Activated CD4-positive, alpha-beta T cell treated with anti-CD3 and anti-CD28 coated beads for 36 hours (primary cell): ENCODE results near the gene VAMP1. TPM values are rescaled to one million over a fixed set of nuclear protein-coding genes. Genes with fewer than 3 reads are reported as not detected.

ENCODE experiments used
- ATAC-seq: fragments of 200-7000 bp; cut with Tn5 transposase; one replicate; pipeline ENCODE4 v1.10.0; 2021; ENCODE audit warnings: mild to moderate bottlenecking, moderate library complexity
- CTCF ChIA-PET: fragments of 350-600 bp; sonication (Branson Sonifier 250); formaldehyde crosslinking; loops from one replicate; lab custom pipeline; 2021; ENCODE audit warnings: antibody characterized with exemption; lab: Charles Lee
- POLR2A ChIA-PET: fragments of 350-600 bp; sonication (Branson Sonifier 250); formaldehyde crosslinking; loops from one replicate; lab custom pipeline; 2021; ENCODE audit warnings: antibody characterized with exemption, inconsistent platforms; lab: Charles Lee
- DNase-seq: peaks from one replicate; pipeline ENCODE4 v3.0.0-alpha.2; 2020
- H3K27ac Mint-ChIP-seq: one replicate; pipeline ENCODE4 v1.8.0; 2021; ENCODE audit warnings: mixed read lengths
- H3K27me3 Mint-ChIP-seq: one replicate; pipeline ENCODE4 v1.8.0; 2021; ENCODE audit warnings: mixed read lengths
- H3K36me3 Mint-ChIP-seq: one replicate; pipeline ENCODE4 v1.8.0; 2021; ENCODE audit warnings: low read depth, mixed read lengths
- H3K4me1 Mint-ChIP-seq: one replicate; pipeline ENCODE4 v1.8.0; 2021; ENCODE audit warnings: mixed read lengths
- H3K4me3 Mint-ChIP-seq: one replicate; pipeline ENCODE4 v1.8.0; 2021; ENCODE audit warnings: mild to moderate bottlenecking, moderate library complexity, mixed read lengths
- H3K9me3 Mint-ChIP-seq: one replicate; pipeline ENCODE4 v1.8.0; 2021; ENCODE audit warnings: low read depth, mixed read lengths
- intact Hi-C, 2 experiments: fragments of 100-400 bp; cut with DNase I in 1 of 2; cut with micrococcal nuclease in 1 of 2; formaldehyde crosslinking; loops; one replicate each; pipeline versions ENCODE4 v1.14.2 to v1.15.1; 2022 to 2024; cut with DNase I, micrococcal nuclease
- total RNA-seq, 2 experiments: library from RNA; stranded (reverse); gene quantifications; one replicate each; pipeline ENCODE4 v1.2.3, GENCODE V29; 2021

Gene VAMP1
- total RNA-seq, 2 experiments from 2014 or later: 34.5 to 52.3 TPM

GRCh38 chr12:6426882-6427671 is 43.4 kb downstream of the VAMP1 start:
- Mint-ChIP-seq H3K4me1 (peaks cover 72% of the 10 kb centered on the region), H3K36me3 (no peaks in the 10 kb centered on the region)
- peak; percentile 98 for DNase-seq

DNA sequence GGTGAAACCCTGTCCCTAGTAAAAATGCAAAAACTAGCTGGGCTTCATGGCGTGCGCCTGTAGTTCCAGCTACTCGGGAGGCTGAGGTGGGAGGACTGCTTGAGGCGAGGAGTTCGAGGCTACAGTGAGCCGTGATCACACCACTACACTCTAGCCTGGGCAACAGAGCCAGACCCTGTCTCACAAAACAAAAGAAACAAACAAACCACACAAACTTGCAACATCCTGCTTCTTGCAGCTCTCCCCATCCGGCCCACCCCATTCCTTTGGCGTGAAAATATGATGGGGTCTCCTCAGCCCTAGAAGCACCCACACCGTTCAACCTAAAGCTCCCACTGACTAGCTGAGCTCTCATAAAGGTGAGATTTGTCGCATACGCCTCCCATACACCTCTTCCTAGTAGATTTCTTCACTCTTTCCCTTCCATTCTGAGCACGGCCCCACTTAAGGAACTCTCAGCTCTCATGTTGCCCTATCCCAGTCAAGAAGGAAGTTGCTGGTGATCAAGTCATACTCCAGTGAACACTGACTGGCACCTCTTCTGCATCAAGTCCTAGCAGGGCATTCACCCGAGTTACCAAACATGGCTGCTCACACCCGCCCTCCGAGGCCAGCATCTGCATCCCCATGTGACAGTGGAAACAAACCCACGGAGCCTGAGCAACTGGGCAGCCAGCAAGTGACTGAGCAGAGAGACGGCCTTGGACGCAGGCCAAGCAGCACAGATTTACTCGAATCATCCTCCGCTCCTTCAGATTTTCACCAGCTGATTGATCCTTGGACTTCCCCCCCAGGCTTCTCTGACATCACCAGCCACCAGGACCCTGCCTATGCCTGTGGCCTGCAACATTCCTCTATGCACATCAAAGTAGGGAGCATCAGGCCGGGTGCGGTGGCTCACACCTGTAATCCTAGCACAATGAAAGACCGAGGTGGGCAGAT is 44.6 kb downstream of the VAMP1 start:
- Mint-ChIP-seq H3K9me3 (no peaks in the 10 kb centered on the region), H3K36me3 (no peaks in the 10 kb centered on the region), H3K27me3 (no peaks in the 10 kb centered on the region), H3K27ac (peak overlapping the region; percentile 92), H3K4me1 (peaks cover 65% of the 10 kb centered on the region), H3K4me3 (peak overlapping the region; percentile 81)
- DNase-seq (peak; percentile 67), ATAC-seq (no peak)
- intact Hi-C loops: loop anchor here (2.0 kb wide), 2 partner anchors 27 to 89 kb away; partner anchors contain the start of gene TAPBPL (in 1 of the 2)
- POLR2A ChIA-PET: interaction anchor here (0.7 to 3.4 kb wide), 11 partner anchors 26 to 108 kb away, joined by 3 to 13 read pairs (median 4); partner anchors contain the start of genes TAPBPL and VAMP1
- CTCF ChIA-PET: interaction anchor here (0.6 to 7.8 kb wide), 16 partner anchors 19 to 355 kb away, joined by 3 to 200 read pairs (median 6); partner anchors contain the start of genes CD27, GAPDH, MRPL51 and TAPBPL

More at GRCh38 chr12:6426882-6427671, 43.4 kb downstream of the VAMP1 start:
- CTCF ChIA-PET: interaction anchor here (0.6 to 7.8 kb wide), 14 partner anchors 9 to 354 kb away, joined by 3 to 200 read pairs (median 4); partner anchors contain the start of genes GAPDH and VAMP1
- Mint-ChIP-seq H3K27me3 (no peaks in the 10 kb centered on the region), H3K4me3 (peak overlapping the region; percentile 81), H3K27ac (peak overlapping the region; percentile 92), H3K9me3 (no peaks in the 10 kb centered on the region)
- POLR2A ChIA-PET: interaction anchor here (0.6 to 3.4 kb wide), 7 partner anchors 9 to 107 kb away, joined by 3 to 13 read pairs (median 7); partner anchors contain the start of genes TAPBPL and VAMP1
- peak; percentile 80 for ATAC-seq
- intact Hi-C loops: loop anchor here (1.0 to 2.0 kb wide), 9 partner anchors 16 to 180 kb away; partner anchors contain the start of genes GAPDH (in 2 of the 2), CHD4 (in 1 of the 2), MRPL51 (in 1 of the 2) and TAPBPL (in 1 of the 2)

GRCh38 chr12:6424866-6425265 is 45.6 kb downstream of the VAMP1 start:
- ChIA-PET CTCF (interaction anchor here (0.8 to 7.8 kb wide), 17 partner anchors 10 to 283 kb away, joined by 3 to 200 read pairs (median 6); partner anchors contain the start of genes CD27, GAPDH, MRPL51 and TAPBPL), POLR2A (interaction anchor here (0.8 to 3.4 kb wide), 8 partner anchors 21 to 110 kb away, joined by 3 to 10 read pairs (median 4); partner anchors contain the start of genes TAPBPL and VAMP1)
- Mint-ChIP-seq H3K27ac (peak overlapping the region; percentile 61), H3K4me1 (peaks cover 55% of the 10 kb centered on the region), H3K36me3 (no peaks in the 10 kb centered on the region), H3K9me3 (no peaks in the 10 kb centered on the region), H3K4me3 (no peak overlapping the region), H3K27me3 (no peaks in the 10 kb centered on the region)
- DNase-seq (no peak), ATAC-seq (no peak)
- intact Hi-C loops: loop anchor here (5.0 kb wide), 1 partner anchor 103 kb away; no protein-coding TSS in a partner anchor

GRCh38 chr12:6424008-6424347 is 46.5 kb downstream of the VAMP1 start:
- ATAC-seq (no peak), DNase-seq (no peak)
- no peaks in the 10 kb centered on the region for H3K36me3 Mint-ChIP-seq
- peak overlapping the region; percentile 87 for H3K27ac Mint-ChIP-seq
- POLR2A ChIA-PET: interaction anchor here (0.9 to 1.6 kb wide), 5 partner anchors 22 to 111 kb away, joined by 3 to 12 read pairs (median 4); partner anchors contain the start of gene VAMP1
- CTCF ChIA-PET: interaction anchor here (0.6 to 7.8 kb wide), 21 partner anchors 11 to 357 kb away, joined by 3 to 200 read pairs (median 6); partner anchors contain the start of genes CD27, GAPDH, MRPL51 and TAPBPL
- H3K27me3 Mint-ChIP-seq: no peaks in the 10 kb centered on the region
- H3K4me1 Mint-ChIP-seq: peaks cover 49% of the 10 kb centered on the region
- H3K9me3 Mint-ChIP-seq: no peaks in the 10 kb centered on the region
- peak overlapping the region; percentile 39 for H3K4me3 Mint-ChIP-seq
- intact Hi-C loops: loop anchor here (5.0 kb wide), 1 partner anchor 102 kb away; no protein-coding TSS in a partner anchor

- peak; percentile 62 for ATAC-seq
- intact Hi-C loops: loop anchor here (1.0 to 5.0 kb wide), 9 partner anchors 38 to 133 kb away; partner anchors contain the start of genes IFFO1 (in 2 of the 2), MRPL51 (in 1 of the 2) and NCAPD2 (in 1 of the 2)
- Mint-ChIP-seq H3K27me3 (no peaks in the 10 kb centered on the region), H3K27ac (peak overlapping the region; percentile 87), H3K4me3 (peak overlapping the region; percentile 39), H3K4me1 (peaks cover 47% of the 10 kb centered on the region), H3K9me3 (no peaks in the 10 kb centered on the region), H3K36me3 (no peaks in the 10 kb centered on the region)
- CTCF ChIA-PET: interaction anchor here (0.6 to 7.8 kb wide), 25 partner anchors 11 to 595 kb away, joined by 3 to 200 read pairs (median 5); partner anchors contain the start of genes CD27, GAPDH, LPCAT3 and MRPL51
- POLR2A ChIA-PET: interaction anchor here (0.9 to 1.6 kb wide), 5 partner anchors 23 to 112 kb away, joined by 3 to 12 read pairs (median 4); partner anchors contain the start of gene VAMP1
- DNase-seq: peak; percentile 86
Measured at GRCh38 chr12:6423267-6424007, 47.0 kb downstream of the VAMP1 start.

GRCh38 chr12:6420364-6420763 is 50.1 kb downstream of the VAMP1 start:
- peaks cover 26% of the 10 kb centered on the region for H3K4me1 Mint-ChIP-seq
- DNase-seq (no peak), ATAC-seq (no peak)
- no peaks in the 10 kb centered on the region for H3K9me3 Mint-ChIP-seq
- H3K27me3 Mint-ChIP-seq: no peaks in the 10 kb centered on the region
- no peak overlapping the region for H3K4me3 Mint-ChIP-seq
- intact Hi-C loops: loop anchor here (5.0 kb wide), 1 partner anchor 98 kb away; no protein-coding TSS in a partner anchor
- no peak overlapping the region for H3K27ac Mint-ChIP-seq
- CTCF ChIA-PET: no interaction called here
- POLR2A ChIA-PET: no interaction called here
- H3K36me3 Mint-ChIP-seq: no peaks in the 10 kb centered on the region

DNA sequence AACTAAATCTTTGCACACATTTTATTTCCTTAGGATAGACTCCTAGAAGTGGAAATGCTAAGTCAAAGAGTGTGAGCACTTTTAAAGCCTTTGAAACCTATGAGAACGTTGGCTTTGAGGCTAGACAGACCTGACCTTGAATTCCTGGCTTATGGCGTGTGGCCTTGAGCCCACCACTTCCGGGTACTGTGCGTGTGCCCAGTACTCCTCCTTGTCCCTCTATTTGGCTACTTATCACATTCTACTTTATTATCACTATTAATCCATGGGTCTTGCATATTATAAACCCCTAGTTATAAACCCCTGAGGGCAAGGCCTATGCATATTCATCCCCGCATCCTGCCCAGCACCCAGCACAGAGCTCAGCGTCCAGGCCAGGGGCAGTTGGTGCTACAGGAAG is 51.7 kb downstream of the VAMP1 start:
- intact Hi-C loops: no loop called here
- no peak overlapping the region for H3K4me3 Mint-ChIP-seq
- no peaks in the 10 kb centered on the region for H3K36me3 Mint-ChIP-seq
- ChIA-PET CTCF (interaction anchor here (0.8 to 1.9 kb wide), 3 partner anchors 47 to 169 kb away, joined by 3 to 6 read pairs (median 4); no protein-coding TSS in a partner anchor), POLR2A (interaction anchor here (0.6 kb wide), 1 partner anchor 94 kb away, joined by 3 read pairs; no protein-coding TSS in a partner anchor)
- no peak overlapping the region for H3K27ac Mint-ChIP-seq
- DNase-seq (no peak), ATAC-seq (no peak)
- no peaks in the 10 kb centered on the region for H3K9me3 Mint-ChIP-seq
- H3K27me3 Mint-ChIP-seq: no peaks in the 10 kb centered on the region
- peaks cover 16% of the 10 kb centered on the region for H3K4me1 Mint-ChIP-seq

DNA sequence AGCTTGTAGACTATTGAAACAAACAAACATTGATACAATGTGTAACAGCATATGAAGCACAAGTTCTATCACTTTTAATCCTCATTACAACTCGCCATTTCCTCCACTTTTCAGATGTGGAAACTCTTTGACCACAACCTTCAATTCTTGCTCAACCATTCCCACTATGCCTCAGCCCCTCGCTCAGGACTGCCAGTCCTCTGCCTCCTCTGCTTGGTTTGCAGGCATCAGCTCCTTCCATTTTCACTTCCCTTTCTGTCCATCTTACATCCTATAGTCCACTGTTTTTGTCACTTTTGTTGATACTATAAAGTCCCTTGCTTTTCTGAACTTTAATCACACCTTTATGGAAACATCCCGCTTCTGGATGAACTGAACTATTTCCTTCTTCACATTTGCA is 53.9 kb downstream of the VAMP1 start:
- Mint-ChIP-seq H3K9me3 (no peaks in the 10 kb centered on the region), H3K4me1 (peaks cover 10% of the 10 kb centered on the region), H3K27ac (no peak overlapping the region), H3K36me3 (no peaks in the 10 kb centered on the region), H3K27me3 (no peaks in the 10 kb centered on the region), H3K4me3 (no peak overlapping the region)
- CTCF ChIA-PET: no interaction called here
- POLR2A ChIA-PET: no interaction called here
- intact Hi-C loops: no loop called here
- ATAC-seq (peak; percentile 63), DNase-seq (peak; percentile 33)
